Astrocyte of the cerebellum (primary cell): ENCODE results near the gene TRIM29.

Experiments
- DNase-seq: peaks from one replicate; pipeline ENCODE4 v3.0.0-alpha.2; 2011; ENCODE audit warnings: low read depth
- H3K4me3 ChIP-seq: 2 replicates; pipeline ENCODE4 v1.5.1; 2011; ENCODE audit warnings: mild to moderate bottlenecking, low read depth, low read length, moderate library complexity
- in situ Hi-C: cut with HindIII; loops from 2 replicates; pipeline ENCODE4 v1.10.0; 2017; ENCODE audit warnings: low sequenced_read_pairs
- TF ChIP-seq, protein P1 (sequence below): IDR thresholded peaks from 2 replicates; pipeline ENCODE4 v1.5.1; 2012; ENCODE audit warnings: low read length, low read depth, moderate library complexity, mild to moderate bottlenecking; ENCODE audit errors: missing control alignments

The TRIM29 gene

DNA sequence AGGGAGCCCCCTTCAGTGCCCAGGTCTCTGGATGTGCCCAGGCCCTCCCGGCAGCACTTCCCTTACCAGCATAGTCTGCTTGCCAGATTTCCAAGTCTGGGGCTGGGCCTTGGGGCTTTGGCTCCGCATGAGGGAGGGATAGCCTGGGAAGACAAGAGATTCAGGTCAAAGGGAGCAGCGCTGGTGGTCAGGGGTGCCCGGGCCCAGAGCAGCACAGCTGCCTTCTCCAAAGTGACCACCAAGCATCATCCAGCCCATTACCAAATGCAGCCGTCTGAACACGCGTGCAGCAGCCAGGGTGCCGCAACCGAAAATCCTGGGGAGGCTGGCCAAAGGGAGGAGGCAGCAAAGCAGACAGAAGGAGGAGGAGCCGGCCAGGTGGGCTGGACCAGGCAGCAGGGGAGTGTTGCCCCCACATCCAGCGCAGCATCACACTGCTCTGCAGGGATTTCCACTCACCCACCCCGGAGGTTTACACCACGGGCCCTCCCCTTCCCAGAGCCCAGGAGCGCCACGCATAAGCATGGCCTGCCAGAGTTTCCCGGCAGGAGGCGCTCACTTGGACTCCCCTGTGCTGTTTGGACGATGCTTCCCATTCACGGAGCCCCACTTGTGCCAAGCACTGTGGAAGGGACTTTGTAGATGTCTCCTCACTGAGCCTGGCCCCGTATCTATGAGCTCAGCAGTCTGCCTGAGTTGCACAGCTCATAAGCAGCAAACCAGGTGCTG, 22.5 kb downstream of the TRIM29 start:
- TF ChIP-seq, protein P1, sequence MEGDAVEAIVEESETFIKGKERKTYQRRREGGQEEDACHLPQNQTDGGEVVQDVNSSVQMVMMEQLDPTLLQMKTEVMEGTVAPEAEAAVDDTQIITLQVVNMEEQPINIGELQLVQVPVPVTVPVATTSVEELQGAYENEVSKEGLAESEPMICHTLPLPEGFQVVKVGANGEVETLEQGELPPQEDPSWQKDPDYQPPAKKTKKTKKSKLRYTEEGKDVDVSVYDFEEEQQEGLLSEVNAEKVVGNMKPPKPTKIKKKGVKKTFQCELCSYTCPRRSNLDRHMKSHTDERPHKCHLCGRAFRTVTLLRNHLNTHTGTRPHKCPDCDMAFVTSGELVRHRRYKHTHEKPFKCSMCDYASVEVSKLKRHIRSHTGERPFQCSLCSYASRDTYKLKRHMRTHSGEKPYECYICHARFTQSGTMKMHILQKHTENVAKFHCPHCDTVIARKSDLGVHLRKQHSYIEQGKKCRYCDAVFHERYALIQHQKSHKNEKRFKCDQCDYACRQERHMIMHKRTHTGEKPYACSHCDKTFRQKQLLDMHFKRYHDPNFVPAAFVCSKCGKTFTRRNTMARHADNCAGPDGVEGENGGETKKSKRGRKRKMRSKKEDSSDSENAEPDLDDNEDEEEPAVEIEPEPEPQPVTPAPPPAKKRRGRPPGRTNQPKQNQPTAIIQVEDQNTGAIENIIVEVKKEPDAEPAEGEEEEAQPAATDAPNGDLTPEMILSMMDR = peak; percentile 12
- no peak for DNase-seq
- no peak overlapping the region for H3K4me3 ChIP-seq
- in situ Hi-C loops = no loop called here

DNA sequence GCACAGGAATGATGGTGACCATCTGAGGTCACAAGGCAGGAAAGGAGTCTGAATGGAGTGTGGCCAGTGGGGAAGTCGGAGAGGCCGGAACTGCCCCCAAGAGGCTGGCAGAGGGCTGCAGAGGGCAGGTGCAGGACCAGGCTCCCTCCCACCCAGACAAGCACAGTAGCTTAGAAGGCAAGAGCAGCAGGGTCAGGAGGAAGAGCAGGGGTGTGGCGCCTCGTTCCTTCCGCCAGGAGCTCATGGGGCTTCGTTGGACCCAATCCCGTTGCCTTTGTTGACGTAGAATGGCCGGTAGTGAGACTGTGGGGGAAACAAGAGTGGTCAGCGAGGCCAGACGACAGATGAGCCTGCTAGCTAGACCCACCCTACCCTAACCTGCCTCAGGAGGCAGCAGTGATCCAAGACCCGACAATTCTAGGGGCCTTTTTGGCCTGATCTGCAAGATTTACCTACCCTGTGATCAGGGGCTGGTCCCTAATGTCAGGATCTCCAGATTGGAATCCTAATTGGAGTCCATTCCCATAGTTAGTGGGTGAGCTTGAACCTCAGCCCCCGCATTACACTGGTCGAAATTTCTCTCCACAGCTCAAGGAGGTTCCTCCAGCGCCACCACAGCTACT, 25.6 kb downstream of the TRIM29 start:
- no peak overlapping the region for H3K4me3 ChIP-seq
- in situ Hi-C loops = no loop called here
- TF ChIP-seq, protein P1 = no peak
- DNase-seq = no peak

DNA sequence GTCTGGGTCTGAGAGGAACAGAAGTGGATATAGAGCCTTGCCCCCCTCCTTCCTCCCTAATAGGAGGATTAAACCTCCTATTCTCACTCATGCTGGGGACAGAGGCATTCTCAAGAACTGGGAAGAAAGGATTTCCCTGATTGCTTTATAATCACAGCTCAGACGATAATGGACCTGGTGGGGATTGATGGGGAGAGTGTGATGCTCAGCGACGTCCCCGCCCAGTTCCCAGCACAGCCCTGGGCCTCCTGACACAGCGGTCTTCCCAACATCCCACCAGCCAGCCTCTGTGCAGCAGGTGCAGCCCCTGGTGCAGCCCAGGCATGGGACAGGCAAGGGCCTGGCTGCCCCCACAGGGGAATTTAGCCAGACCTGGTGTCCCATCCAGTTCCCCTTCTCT, 28.4 kb downstream of the TRIM29 start:
- TF ChIP-seq, protein P1 = no peak
- in situ Hi-C loops = no loop called here
- H3K4me3 ChIP-seq = no peak overlapping the region
- DNase-seq = no peak

DNA sequence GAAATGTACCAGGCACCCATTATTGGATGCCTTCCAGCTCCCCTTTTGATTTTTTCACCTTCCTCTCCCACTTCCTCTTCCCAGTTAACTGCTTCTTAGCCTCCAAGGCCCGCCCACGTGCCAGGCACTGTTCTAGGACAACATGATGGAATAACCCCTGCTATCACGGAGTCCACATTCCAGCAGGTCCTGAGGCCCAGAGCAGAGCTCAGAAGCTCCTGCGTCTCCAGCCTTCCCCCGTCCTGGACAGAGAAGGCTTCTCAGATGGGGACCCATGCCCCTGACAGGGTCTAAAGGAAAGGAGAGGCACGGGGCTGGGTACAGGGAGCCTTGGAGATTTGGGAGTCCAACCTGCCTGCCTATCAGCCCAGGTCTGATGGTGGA, 29.1 kb downstream of the TRIM29 start:
- H3K4me3 ChIP-seq = no peak overlapping the region
- no peak for DNase-seq
- in situ Hi-C loops = no loop called here
- TF ChIP-seq, protein P1 = no peak

DNA sequence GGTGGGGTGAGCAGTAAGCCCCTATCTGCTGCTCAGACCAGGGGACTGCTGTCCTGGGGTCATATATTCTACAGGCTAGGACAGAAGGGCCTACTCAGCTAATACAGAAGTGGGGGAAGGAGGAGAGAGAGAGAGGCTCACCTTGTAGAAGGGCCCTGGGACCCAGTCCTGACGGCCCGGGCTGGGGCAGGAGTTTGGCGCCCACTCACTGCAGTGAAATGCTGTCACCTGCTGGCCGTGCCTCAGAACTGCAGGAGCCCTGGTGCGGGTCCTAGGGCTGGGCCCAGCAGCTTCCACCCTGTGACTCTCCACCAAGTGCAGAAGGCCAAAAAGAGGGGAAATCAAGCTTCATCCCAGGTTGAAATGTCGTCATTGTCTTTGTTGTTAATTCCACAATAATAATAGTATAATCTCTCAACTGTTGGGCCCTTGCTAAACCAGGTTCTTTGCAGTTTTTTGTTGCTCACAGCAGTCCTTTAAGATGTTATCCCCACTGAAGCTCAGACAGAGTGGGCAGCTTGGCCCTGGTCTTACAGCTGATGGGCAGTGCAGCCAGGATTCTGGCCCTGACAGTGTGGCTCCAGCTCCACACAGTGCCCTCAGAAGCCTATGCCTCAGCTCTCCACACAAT, 29.6 kb downstream of the TRIM29 start:
- DNase-seq = peak; percentile 4
- H3K4me3 ChIP-seq = no peak overlapping the region
- TF ChIP-seq, protein P1 = peak; percentile 100
- in situ Hi-C loops = no loop called here

DNA sequence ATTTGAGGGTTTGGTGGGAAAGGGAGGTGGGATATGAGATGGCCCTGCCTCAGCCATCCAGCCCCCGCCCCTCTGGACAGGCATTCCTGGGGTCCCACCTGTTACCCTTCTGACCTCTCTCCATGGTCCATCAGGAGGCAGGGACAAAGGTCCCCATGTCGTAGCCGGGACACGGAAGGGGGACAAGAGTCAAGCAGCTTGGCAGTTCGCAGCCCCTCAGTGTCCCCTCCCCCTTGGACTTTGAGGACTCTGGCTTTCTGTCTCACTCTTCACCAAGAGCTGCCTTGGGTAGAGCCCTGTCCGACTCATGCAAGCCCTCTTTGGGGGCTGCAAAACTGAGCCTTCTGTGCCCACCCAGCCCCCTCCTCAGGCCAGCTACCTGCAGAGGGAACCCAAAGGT, 30.2 kb downstream of the TRIM29 start:
- no peak for DNase-seq
- TF ChIP-seq, protein P1 = no peak
- in situ Hi-C loops = no loop called here
- no peak overlapping the region for H3K4me3 ChIP-seq
